GM12865 (cell line): ENCODE results near the gene WDR27.

ENCODE experiments used
- DNase-seq: peaks from one replicate; pipeline ENCODE4 v3.0.0; 2010; ENCODE audit warnings: low read depth
- H3K4me3 ChIP-seq: 2 replicates; pipeline ENCODE4 v1.5.1; 2011; ENCODE audit warnings: mild to moderate bottlenecking, low read depth, low read length, control low read depth
- CTCF ChIP-seq: IDR thresholded peaks from 2 replicates; pipeline ENCODE4 v1.5.1; 2011; ENCODE audit warnings: low read length, control low read depth, low read depth, inconsistent platforms; ENCODE audit not compliant: insufficient read depth; ENCODE audit errors: missing control alignments

WDR27 gene

GRCh38 chr6:169499848-169500247 is 202.0 kb downstream of the WDR27 start:
- H3K4me3 ChIP-seq, result no peak overlapping the region
- TF ChIP-seq CTCF, result no peak
- no peak for DNase-seq

GRCh38 chr6:169498916-169499513 is 202.8 kb downstream of the WDR27 start:
- no peak overlapping the region for H3K4me3 ChIP-seq
- no peak for DNase-seq
- TF ChIP-seq CTCF, result no peak

GRCh38 chr6:169495601-169496000 is 206.2 kb downstream of the WDR27 start:
- no peak for DNase-seq
- no peak for TF ChIP-seq CTCF
- H3K4me3 ChIP-seq, result no peak overlapping the region

- TF ChIP-seq CTCF, result no peak
- DNase-seq, result no peak
- H3K4me3 ChIP-seq, result no peak overlapping the region
Observed at GRCh38 chr6:169494038-169494437, 207.8 kb downstream of the WDR27 start.

- TF ChIP-seq CTCF, result no peak
- no peak overlapping the region for H3K4me3 ChIP-seq
- DNase-seq, result no peak
Observed at GRCh38 chr6:169491482-169491881, 210.3 kb downstream of the WDR27 start.

- no peak for DNase-seq
- no peak for TF ChIP-seq CTCF
- H3K4me3 ChIP-seq, result no peak overlapping the region
Observed at GRCh38 chr6:169490830-169491229, 211.0 kb downstream of the WDR27 start.

- DNase-seq, result no peak
- TF ChIP-seq CTCF, result no peak
- no peak overlapping the region for H3K4me3 ChIP-seq
Observed at GRCh38 chr6:169490246-169490641, 211.6 kb downstream of the WDR27 start.
